HG03139 (cell line): Measurements from ENCODE around the gene PDIA2.

Source experiments
- ATAC-seq: cut with Tn5 transposase; IDR thresholded peaks from one replicate; pipeline ENCODE4 v1.9.1; 2021; ENCODE audit not compliant: unreplicated experiment

Gene PDIA2

GRCh38 chr16:280005-280460, 2.9 kb upstream of the PDIA2 start:
- ATAC-seq: no peak

- no peak for ATAC-seq
Observed at GRCh38 chr16:280552-280951, 2.4 kb upstream of the PDIA2 start, which contains the start of gene ARHGDIG. Gene ARHGDIG, plus strand, starts transcription at chr16:280591. Its CDS starts 90 bp downstream, at chr16:280681.

GRCh38 chr16:280991-281659, 1.8 kb upstream of the PDIA2 start:
- ATAC-seq: no peak

GRCh38 chr16:281660-282255, 1.2 kb upstream of the PDIA2 start:
- ATAC-seq: no peak

GRCh38 chr16:282491-282890, 473 bp upstream of the PDIA2 start:
- no peak for ATAC-seq

GRCh38 chr16:284204-285120, 1.5 kb downstream of the PDIA2 start:
- ATAC-seq: no peak

GRCh38 chr16:285146-286055, 2.4 kb downstream of the PDIA2 start:
- ATAC-seq: no peak

GRCh38 chr16:286491-287297, 3.7 kb downstream of the PDIA2 start:
- no peak for ATAC-seq

- ATAC-seq: no peak
Observed at GRCh38 chr16:287298-287811, 4.4 kb downstream of the PDIA2 start.

GRCh38 chr16:287981-288920, 5.3 kb downstream of the PDIA2 start:
- no peak for ATAC-seq

GRCh38 chr16:289395-289997, 6.5 kb downstream of the PDIA2 start:
- no peak for ATAC-seq

- ATAC-seq: no peak
Observed at GRCh38 chr16:290015-290680, 7.2 kb downstream of the PDIA2 start.

GRCh38 chr16:290681-291405, 7.9 kb downstream of the PDIA2 start:
- ATAC-seq: no peak

GRCh38 chr16:291539-291938, 8.6 kb downstream of the PDIA2 start:
- ATAC-seq: no peak

- no peak for ATAC-seq
Observed at GRCh38 chr16:293043-293775, 10.2 kb downstream of the PDIA2 start.

GRCh38 chr16:296276-296675, 13.3 kb downstream of the PDIA2 start:
- ATAC-seq: no peak
